ENCODE data around the gene DARS1.
"Not testable (repeated sequence)": the region's sequence is repeated elsewhere in the genome, so short reads cannot be mapped to it uniquely, and the experiment has no call there.

DNA sequence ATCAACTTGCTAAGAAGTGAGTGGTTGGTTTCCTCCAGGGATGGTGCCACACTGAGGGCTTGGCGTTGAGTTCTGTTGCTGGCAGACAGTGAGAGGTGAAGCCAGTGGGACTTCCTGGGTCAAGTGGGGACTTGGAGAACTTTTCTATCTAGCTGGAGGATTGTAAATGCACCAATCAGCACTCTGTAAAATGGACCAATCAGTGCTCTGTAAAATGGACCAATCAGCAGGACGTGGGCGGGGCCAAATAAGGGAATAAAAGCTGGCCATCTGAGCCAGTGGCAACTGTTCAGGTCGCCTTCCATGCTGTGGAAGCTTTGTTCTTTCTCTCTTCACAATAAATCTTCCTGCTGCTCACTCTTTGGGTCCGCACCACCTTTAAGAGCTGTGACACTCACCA is 96.8 kb downstream of the DARS1 start:
- TF ChIP-seq, protein P1, sequence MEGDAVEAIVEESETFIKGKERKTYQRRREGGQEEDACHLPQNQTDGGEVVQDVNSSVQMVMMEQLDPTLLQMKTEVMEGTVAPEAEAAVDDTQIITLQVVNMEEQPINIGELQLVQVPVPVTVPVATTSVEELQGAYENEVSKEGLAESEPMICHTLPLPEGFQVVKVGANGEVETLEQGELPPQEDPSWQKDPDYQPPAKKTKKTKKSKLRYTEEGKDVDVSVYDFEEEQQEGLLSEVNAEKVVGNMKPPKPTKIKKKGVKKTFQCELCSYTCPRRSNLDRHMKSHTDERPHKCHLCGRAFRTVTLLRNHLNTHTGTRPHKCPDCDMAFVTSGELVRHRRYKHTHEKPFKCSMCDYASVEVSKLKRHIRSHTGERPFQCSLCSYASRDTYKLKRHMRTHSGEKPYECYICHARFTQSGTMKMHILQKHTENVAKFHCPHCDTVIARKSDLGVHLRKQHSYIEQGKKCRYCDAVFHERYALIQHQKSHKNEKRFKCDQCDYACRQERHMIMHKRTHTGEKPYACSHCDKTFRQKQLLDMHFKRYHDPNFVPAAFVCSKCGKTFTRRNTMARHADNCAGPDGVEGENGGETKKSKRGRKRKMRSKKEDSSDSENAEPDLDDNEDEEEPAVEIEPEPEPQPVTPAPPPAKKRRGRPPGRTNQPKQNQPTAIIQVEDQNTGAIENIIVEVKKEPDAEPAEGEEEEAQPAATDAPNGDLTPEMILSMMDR (conservative IDR thresholded peaks at IDR 0.05; ENCODE audit: low read depth, low read length) = not testable (repeated sequence)
- not testable (repeated sequence) for TF ChIP-seq EZH2 (IDR thresholded peaks at IDR 0.05; ENCODE audit: low read length, unreplicated experiment)

Measured in PC-3 (cell line).